22Rv1 (cell line): ENCODE data around the gene KATNAL1.

ENCODE experiments used
- CTCF ChIP-seq: fragments of 450-650 bp; IDR thresholded peaks from 2 replicates; pipeline ENCODE4 v1.5.1; 2017; ENCODE audit warnings: mild to moderate bottlenecking
- ZFX ChIP-seq: fragments of 450-650 bp; IDR thresholded peaks from 2 replicates; pipeline ENCODE4 v1.6.1; 2017; ENCODE audit warnings: antibody characterized with exemption, borderline replicate concordance

GRCh38 chr13:30314562-30314961, 7.2 kb upstream of the KATNAL1 start:
- no peak for TF ChIP-seq CTCF
- TF ChIP-seq ZFX, result no peak
